Caco-2 (cell line): Measurements from ENCODE around the gene GTF3C2. TPM values are rescaled to one million over a fixed set of nuclear protein-coding genes. Genes with fewer than 3 reads are reported as not detected.

ENCODE experiments used
- BruUV-seq: library from RNA; stranded (reverse); fragments of 400-500 nt; replicated peaks from 2 replicates; lab custom pipeline; 2021; lab: Mats Ljungman, UMichigan
- CTCF ChIA-PET: fragments of 300-600 bp; sonication (Branson Sonifier 250); formaldehyde crosslinking; loops from one replicate; lab custom pipeline; 2022; ENCODE audit warnings: antibody characterized with exemption; lab: Charles Lee
- POLR2A ChIA-PET: fragments of 300-600 bp; sonication (Branson Sonifier 250); formaldehyde crosslinking; loops from one replicate; lab custom pipeline; 2022; ENCODE audit warnings: antibody characterized with exemption; lab: Charles Lee
- DNase-seq, 2 experiments: peaks; one replicate each; pipeline versions ENCODE4 v3.0.0 to v3.0.0-alpha.2; 2020 to 2022
- H3K27me3 ChIP-seq: replicated peaks from 2 replicates; pipeline ENCODE4 v1.6.0; 2011; ENCODE audit warnings: low read length; ENCODE audit not compliant: control insufficient read depth, insufficient read depth
- H3K36me3 ChIP-seq: 2 replicates; pipeline ENCODE4 v1.5.1; 2011; ENCODE audit warnings: low read length; ENCODE audit not compliant: control insufficient read depth, insufficient read depth
- H3K4me1 ChIP-seq: fragments of 250-450 bp; sonication (Bioruptor Pico); 2 replicates; pipeline ENCODE4 v1.5.1; 2020; ENCODE audit warnings: mild to moderate bottlenecking
- H3K4me3 ChIP-seq: 2 replicates; pipeline ENCODE4 v1.5.1; 2011; ENCODE audit warnings: low read depth, mild to moderate bottlenecking, control low read depth, low read length
- H3K9me3 ChIP-seq: fragments of 250-450 bp; sonication (Bioruptor Pico); 2 replicates; pipeline ENCODE4 v1.5.1; 2020; ENCODE audit warnings: mild to moderate bottlenecking, moderate library complexity
- H3K27ac Mint-ChIP-seq: one replicate; pipeline ENCODE4 v1.8.0; 2022; ENCODE audit warnings: mixed read lengths; ENCODE audit not compliant: unreplicated experiment
- H3K27me3 Mint-ChIP-seq: one replicate; pipeline ENCODE4 v1.8.0; 2022; ENCODE audit warnings: mixed read lengths; ENCODE audit not compliant: insufficient read depth, unreplicated experiment
- H3K36me3 Mint-ChIP-seq: one replicate; pipeline ENCODE4 v1.8.0; 2022; ENCODE audit warnings: mild to moderate bottlenecking, mixed read lengths; ENCODE audit not compliant: insufficient read depth, unreplicated experiment
- H3K4me1 Mint-ChIP-seq: one replicate; pipeline ENCODE4 v1.8.0; 2022; ENCODE audit warnings: low read depth, mixed read lengths; ENCODE audit not compliant: unreplicated experiment
- H3K4me3 Mint-ChIP-seq: one replicate; pipeline ENCODE4 v1.8.0; 2022; ENCODE audit warnings: mild to moderate bottlenecking, moderate library complexity, mixed read lengths; ENCODE audit not compliant: unreplicated experiment
- H3K9me3 Mint-ChIP-seq: one replicate; pipeline ENCODE4 v1.8.0; 2022; ENCODE audit warnings: mixed read lengths; ENCODE audit not compliant: unreplicated experiment
- CTCF ChIP-seq, 2 experiments: fragments of 200-600 bp in 1 of 2; IDR thresholded peaks; 1 replicate in 1 of 2; 2 replicates in 1 of 2; pipeline versions ENCODE4 v1.5.1 to v1.8.0; 2011 to 2022; ENCODE audit warnings: antibody characterized with exemption in 1 of 2, control low read depth in 1 of 2, inconsistent platforms in 1 of 2, low read depth in 1 of 2, low read length in 1 of 2, mild to moderate bottlenecking in 1 of 2, moderate library complexity in 1 of 2; ENCODE audit not compliant: insufficient read depth in 1 of 2, severe bottlenecking in 1 of 2, unreplicated experiment in 1 of 2
- intact Hi-C: fragments of 100-400 bp; cut with micrococcal nuclease; formaldehyde crosslinking; loops from one replicate; pipeline ENCODE4 v1.10.0; 2022; ENCODE audit not compliant: unreplicated experiment
- total RNA-seq: library from RNA; stranded (reverse); gene quantifications from 2 replicates; pipeline ENCODE4 v1.2.3, GENCODE V29; 2022

Gene GTF3C2
- total RNA-seq, 1 experiment from 2014 or later, result 91.4 TPM

GRCh38 chr2:27356056-27356381, 545 bp downstream of the GTF3C2 start:
- Mint-ChIP-seq H3K4me1 (peaks cover 8% of the 10 kb centered on the region), H3K36me3 (peaks cover 31% of the 10 kb centered on the region), H3K27ac (peak overlapping the region; percentile 98), H3K9me3 (no peaks in the 10 kb centered on the region), H3K4me3 (peak overlapping the region; percentile 92), H3K27me3 (no peaks in the 10 kb centered on the region)
- intact Hi-C loops, result loop anchor here (1.0 to 2.0 kb wide), 3 partner anchors 14 to 143 kb away; partner anchors contain the start of genes ATRAID, EIF2B4, SLC5A6 and SNX17
- H3K4me1 ChIP-seq, result peaks cover 24% of the 10 kb centered on the region
- TF ChIP-seq CTCF (IDR thresholded peaks at IDR 0.05; ENCODE audit: insufficient read depth in 1 of 2, low read depth in 1 of 2, low read length in 1 of 2, severe bottlenecking in 1 of 2, unreplicated experiment in 1 of 2), result no peak
- H3K4me3 ChIP-seq, result peak overlapping the region; percentile 60
- POLR2A ChIA-PET, result interaction anchor here (0.6 to 1.8 kb wide), 6 partner anchors 13 to 168 kb away, joined by 3 to 7 read pairs (median 4); partner anchors contain the start of genes EIF2B4, NRBP1 and SNX17
- no peaks in the 10 kb centered on the region for H3K27me3 ChIP-seq
- CTCF ChIA-PET, result interaction anchor here (1.5 to 1.9 kb wide), 2 partner anchors 13 to 33 kb away, joined by 6 to 12 read pairs; partner anchors contain the start of gene MPV17
- BruUV-seq, result TSS peak; percentile 51
- peak; percentile 79 to 80 for DNase-seq
- no peaks in the 10 kb centered on the region for H3K36me3 ChIP-seq
- H3K9me3 ChIP-seq, result no peaks in the 10 kb centered on the region

- CTCF ChIA-PET, result interaction anchor here (1.3 to 1.5 kb wide), 2 partner anchors 15 to 89 kb away, joined by 3 to 6 read pairs; no protein-coding TSS in a partner anchor
Observed at GRCh38 chr2:27354597-27354927, 2.0 kb downstream of the GTF3C2 start.

More at GRCh38 chr2:27354597-27354927, 2.0 kb downstream of the GTF3C2 start:
- peak overlapping the region; percentile 44 for H3K4me3 Mint-ChIP-seq
- TF ChIP-seq CTCF (IDR thresholded peaks at IDR 0.05; ENCODE audit: insufficient read depth in 1 of 2, low read depth in 1 of 2, low read length in 1 of 2, severe bottlenecking in 1 of 2, unreplicated experiment in 1 of 2), result no peak
- BruUV-seq, result no TSS peak
- POLR2A ChIA-PET, result interaction anchor here (0.6 to 1.0 kb wide), 2 partner anchors 26 to 34 kb away, joined by 3 read pairs; partner anchors contain the start of gene ZNF513
- peaks cover 8% of the 10 kb centered on the region for H3K4me1 Mint-ChIP-seq
- H3K27ac Mint-ChIP-seq, result no peak overlapping the region
- no peaks in the 10 kb centered on the region for H3K9me3 ChIP-seq
- no peaks in the 10 kb centered on the region for H3K9me3 Mint-ChIP-seq
- DNase-seq, result no peak
- H3K27me3 Mint-ChIP-seq, result no peaks in the 10 kb centered on the region
- no peaks in the 10 kb centered on the region for H3K36me3 ChIP-seq
- H3K4me3 ChIP-seq, result no peak overlapping the region
- H3K4me1 ChIP-seq, result peaks cover 24% of the 10 kb centered on the region
- H3K36me3 Mint-ChIP-seq, result peaks cover 28% of the 10 kb centered on the region
- H3K27me3 ChIP-seq, result no peaks in the 10 kb centered on the region
- intact Hi-C loops, result no loop called here
